Neural cell (in vitro differentiated cells): ENCODE measurements around the gene ADGRB2.

ENCODE experiments used
- POLR2AphosphoS5 ChIP-seq: IDR thresholded peaks from 2 replicates; pipeline ENCODE4 v1.6.1; 2012
- REST ChIP-seq: IDR thresholded peaks from 2 replicates; pipeline ENCODE4 v1.6.1; 2012; ENCODE audit warnings: borderline replicate concordance
- TF ChIP-seq, protein P1 (sequence below): fragments of 450-650 bp; IDR thresholded peaks from 2 replicates; pipeline ENCODE4 v1.5.1; 2014; ENCODE audit warnings: antibody characterized with exemption, mild to moderate bottlenecking, moderate library complexity; ENCODE audit not compliant: poor library complexity, severe bottlenecking

- TF ChIP-seq POLR2AphosphoS5 (no peak), REST (no peak)
- TF ChIP-seq, protein P1, sequence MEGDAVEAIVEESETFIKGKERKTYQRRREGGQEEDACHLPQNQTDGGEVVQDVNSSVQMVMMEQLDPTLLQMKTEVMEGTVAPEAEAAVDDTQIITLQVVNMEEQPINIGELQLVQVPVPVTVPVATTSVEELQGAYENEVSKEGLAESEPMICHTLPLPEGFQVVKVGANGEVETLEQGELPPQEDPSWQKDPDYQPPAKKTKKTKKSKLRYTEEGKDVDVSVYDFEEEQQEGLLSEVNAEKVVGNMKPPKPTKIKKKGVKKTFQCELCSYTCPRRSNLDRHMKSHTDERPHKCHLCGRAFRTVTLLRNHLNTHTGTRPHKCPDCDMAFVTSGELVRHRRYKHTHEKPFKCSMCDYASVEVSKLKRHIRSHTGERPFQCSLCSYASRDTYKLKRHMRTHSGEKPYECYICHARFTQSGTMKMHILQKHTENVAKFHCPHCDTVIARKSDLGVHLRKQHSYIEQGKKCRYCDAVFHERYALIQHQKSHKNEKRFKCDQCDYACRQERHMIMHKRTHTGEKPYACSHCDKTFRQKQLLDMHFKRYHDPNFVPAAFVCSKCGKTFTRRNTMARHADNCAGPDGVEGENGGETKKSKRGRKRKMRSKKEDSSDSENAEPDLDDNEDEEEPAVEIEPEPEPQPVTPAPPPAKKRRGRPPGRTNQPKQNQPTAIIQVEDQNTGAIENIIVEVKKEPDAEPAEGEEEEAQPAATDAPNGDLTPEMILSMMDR = no peak
These were observed 20.3 kb upstream of the ADGRB2 start for GRCh38 chr1:31784356-31785019.
